Heart right ventricle (tissue), 16 donors: ENCODE data around the gene PLEKHG5. TPM values are rescaled to one million over a fixed set of nuclear protein-coding genes. Genes with fewer than 3 reads are reported as not detected.

ENCODE experiments used
- ATAC-seq, 8 donors: fragments of 200-7000 bp; cut with Tn5 transposase; one replicate each; pipeline ENCODE4 v1.9.1; 2020; ENCODE audit warnings: mild to moderate bottlenecking in 8 of 8, moderate library complexity in 8 of 8, moderate number of reproducible peaks in 1 of 8
- DNase-seq, 2 donors: peaks; one replicate each; pipeline ENCODE4 v3.0.0-alpha.2; 2020
- H3K27ac ChIP-seq, 10 donors: fragments of 200-600 bp; sonication (generic) in 2 of 10; one replicate each; pipeline versions ENCODE4 v1.5.0 to v1.8.0; 2020 to 2022; ENCODE audit warnings: mild to moderate bottlenecking in 3 of 10
- H3K27me3 ChIP-seq, 7 donors: fragments of 200-600 bp; one replicate each; pipeline ENCODE4 v1.8.0; 2021 to 2022; ENCODE audit warnings: mild to moderate bottlenecking in 2 of 7
- H3K36me3 ChIP-seq, 9 donors: fragments of 200-600 bp; sonication (generic) in 1 of 9; one replicate each; pipeline versions ENCODE4 v1.5.0 to v1.8.0; 2020 to 2022; ENCODE audit warnings: mild to moderate bottlenecking in 2 of 9
- H3K4me1 ChIP-seq, 9 donors: fragments of 200-600 bp; sonication (generic) in 1 of 9; one replicate each; pipeline versions ENCODE4 v1.5.0 to v1.8.0; 2020 to 2022; ENCODE audit warnings: mild to moderate bottlenecking in 4 of 9
- H3K4me3 ChIP-seq, 10 donors: fragments of 200-600 bp; sonication (generic) in 2 of 10; one replicate each; pipeline versions ENCODE4 v1.5.0 to v1.8.0; 2020 to 2022; ENCODE audit warnings: mild to moderate bottlenecking in 7 of 10, moderate library complexity in 2 of 10
- H3K9me3 ChIP-seq, 11 donors: fragments of 200-600 bp in 10 of 11; sonication (generic) in 2 of 11; one replicate each; pipeline versions ENCODE4 v1.5.0 to v1.8.0; 2013 to 2022; ENCODE audit warnings: mild to moderate bottlenecking in 2 of 11, control low read depth in 1 of 11, moderate library complexity in 1 of 11
- WGBS, 2 donors: extraction: QIAGEN DNeasy Blood & Tissue Kit; methylation state at CpG; one replicate each; pipeline ENCODE4 v1.1.7; 2013; ENCODE audit warnings: inconsistent platforms in 1 of 2; 5-methylcytosine and 5-hydroxymethylcytosine counted together
- intact Hi-C, 10 donors: fragments of 100-400 bp; cut with DNase I; formaldehyde crosslinking; loops; one replicate each; pipeline versions ENCODE4 v1.11.1 to v1.14.2; 2022
- polyA plus RNA-seq, 2 donors: library from polyadenylated mRNA; stranded (reverse); fragments of 200-250 nt; gene quantifications; one replicate each; pipeline ENCODE4 v1.2.3, GENCODE V29; 2013
- total RNA-seq, 10 donors: library from RNA; stranded (reverse); fragmentation: NEBNext Ultra II Directional in 3 of 10; extraction: Animal tissue kit (Norgen Biotek cat#: 25700) in 3 of 10; gene quantifications; one replicate each; pipeline versions ENCODE4 v1.2.1 to v1.2.4, GENCODE V29; 2021 to 2023
- TF ChIP-seq, protein P1 (sequence below), 9 donors: fragments of 200-600 bp; sonication (generic) in 2 of 9; IDR thresholded peaks; one replicate each; pipeline versions ENCODE4 v1.5.0 to v1.8.0; 2021 to 2022; ENCODE audit warnings: antibody characterized with exemption in 9 of 9, mild to moderate bottlenecking in 5 of 9, moderate library complexity in 1 of 9
- donor health status: Arrhythmogenic right ventricular cardiomyopathy.
- donor health status: ischemic (EF 13 %, LVEDD 7.1; RV severe dilation, severe dysfunction).
- donor health status: healthy with polysubstance abuse.
- donor health status: DM: no; HTN: yes; CAD: no.
- donor health status: DM: no; HTN: no; CAD: no.
- donor health status: ischemic (EF 25% LVEDD 6.9; RV normal size, moderate dysfunction).
- donor health status: ischemic (EF 25% LVEDD 5.7; RV mildly dilated, moderate dysfunction).
- donor health status: healthy.
- donor health status: DM: yes; HTN: yes; CAD: no.
- donor health status: Ischemic cardiomyopathy.
- donor health status: ischemic (EF 35%, LVEDD 5.7; RV mildly dilated, moderate dysfunction).
- donor health status: nonischemic (EF 11% LVEDD 7.7; RV severe dilation, severe dysfunction).
- donor health status: DM: yes; HTN: yes; CAD: no.
- donor health status: PGD.
- donor health status: ischemic (EF 29% LVEDD 5.4; RV normal size, mild dysfunction).
- donor health status: nonischemic (EF 23%, LVEDD 6.1; RV moderate dilation, normal function).

PLEKHG5 gene
- total and polyA plus RNA-seq, 12 donors = 6.6 to 28.7 (median 15.3) TPM

GRCh38 chr1:6468729-6469461 lies 22.6 kb downstream of the PLEKHG5 start:
- Histone ChIP-seq H3K9me3 (no peaks in the 10 kb centered on the region), H3K27me3 (peaks cover 0 to 26% (median 0%) of the 10 kb centered on the region in 7 donors), H3K4me3 (no peak overlapping the region), H3K4me1 (peaks cover 0 to 10% (median 0%) of the 10 kb centered on the region in 9 donors), H3K27ac (no peak overlapping the region), H3K36me3 (peaks cover 0 to 91% (median 30%) of the 10 kb centered on the region in 9 donors)
- ATAC-seq = no peak
- intact Hi-C loops = loop anchor here in 1 of 10 donors (5.0 kb wide), 1 partner anchor 488 kb away; no protein-coding TSS in a partner anchor
- 95 to 96% methylated on average over 13 of the region's 13 CpGs for WGBS, 2 donors
- no peak for DNase-seq
- TF ChIP-seq, protein P1, sequence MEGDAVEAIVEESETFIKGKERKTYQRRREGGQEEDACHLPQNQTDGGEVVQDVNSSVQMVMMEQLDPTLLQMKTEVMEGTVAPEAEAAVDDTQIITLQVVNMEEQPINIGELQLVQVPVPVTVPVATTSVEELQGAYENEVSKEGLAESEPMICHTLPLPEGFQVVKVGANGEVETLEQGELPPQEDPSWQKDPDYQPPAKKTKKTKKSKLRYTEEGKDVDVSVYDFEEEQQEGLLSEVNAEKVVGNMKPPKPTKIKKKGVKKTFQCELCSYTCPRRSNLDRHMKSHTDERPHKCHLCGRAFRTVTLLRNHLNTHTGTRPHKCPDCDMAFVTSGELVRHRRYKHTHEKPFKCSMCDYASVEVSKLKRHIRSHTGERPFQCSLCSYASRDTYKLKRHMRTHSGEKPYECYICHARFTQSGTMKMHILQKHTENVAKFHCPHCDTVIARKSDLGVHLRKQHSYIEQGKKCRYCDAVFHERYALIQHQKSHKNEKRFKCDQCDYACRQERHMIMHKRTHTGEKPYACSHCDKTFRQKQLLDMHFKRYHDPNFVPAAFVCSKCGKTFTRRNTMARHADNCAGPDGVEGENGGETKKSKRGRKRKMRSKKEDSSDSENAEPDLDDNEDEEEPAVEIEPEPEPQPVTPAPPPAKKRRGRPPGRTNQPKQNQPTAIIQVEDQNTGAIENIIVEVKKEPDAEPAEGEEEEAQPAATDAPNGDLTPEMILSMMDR (IDR thresholded peaks at IDR 0.05) = no peak

DNA sequence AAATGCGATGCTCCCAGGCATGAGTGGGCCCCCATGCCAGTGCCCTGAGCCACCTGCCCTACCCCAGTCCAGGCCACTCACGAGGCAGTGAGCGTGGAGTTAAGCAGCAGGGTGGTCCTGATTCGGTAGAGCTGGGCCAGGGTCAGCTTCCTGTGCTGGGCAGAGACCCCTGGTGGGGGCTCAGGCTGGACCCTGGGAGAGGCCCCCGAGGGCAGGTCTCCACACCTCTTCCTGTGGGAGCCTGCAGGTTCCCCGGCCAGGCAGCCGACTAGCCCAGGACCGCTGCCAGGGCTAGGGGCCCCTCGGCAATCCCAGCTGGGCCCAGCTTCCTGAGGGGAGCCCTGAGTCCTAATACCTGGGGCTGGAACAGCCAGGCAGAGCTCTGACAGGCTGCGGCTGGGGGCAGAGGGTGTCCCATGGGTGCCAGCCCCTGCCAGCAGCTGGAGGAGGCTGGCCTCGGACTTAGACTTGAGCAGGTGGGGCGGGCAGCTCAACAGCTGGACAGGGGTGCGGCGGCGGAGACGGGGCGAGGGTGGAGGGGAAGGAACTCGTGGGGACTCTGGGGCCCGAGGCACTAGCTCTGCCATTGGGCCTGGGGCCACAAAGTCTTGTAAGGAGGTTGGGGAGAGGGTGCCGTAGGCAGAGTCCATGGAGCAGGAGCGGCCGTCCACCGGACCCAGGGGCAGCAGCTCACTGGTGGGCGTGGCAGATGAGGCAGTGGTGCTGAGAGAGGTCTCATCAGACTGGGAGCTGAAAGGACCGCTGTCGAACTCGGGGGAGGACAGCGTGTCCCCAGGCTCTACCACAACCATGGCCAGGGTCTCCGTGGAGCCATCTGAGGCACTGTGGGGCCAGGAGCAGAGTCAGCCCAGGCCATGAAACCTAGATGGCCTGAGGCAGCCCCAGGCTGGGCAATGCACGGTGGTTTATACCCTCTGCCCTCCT lies 23.5 kb downstream of the PLEKHG5 start:
- peaks cover 0 to 91% (median 26%) of the 10 kb centered on the region in 9 donors for H3K36me3 ChIP-seq
- H3K27me3 ChIP-seq = peaks cover 0 to 26% (median 0%) of the 10 kb centered on the region in 7 donors
- DNase-seq (no peak), ATAC-seq (no peak)
- intact Hi-C loops = loop anchor here in 1 of 10 donors (5.0 kb wide), 1 partner anchor 489 kb away; no protein-coding TSS in a partner anchor
- H3K27ac ChIP-seq = no peak overlapping the region
- TF ChIP-seq, protein P1 (IDR thresholded peaks at IDR 0.05) = no peak
- H3K4me1 ChIP-seq = peaks cover 0 to 11% (median 0%) of the 10 kb centered on the region in 9 donors
- WGBS, 2 donors = 87 to 92% methylated on average over 30 of the region's 30 CpGs
- no peak overlapping the region for H3K4me3 ChIP-seq
- H3K9me3 ChIP-seq = no peaks in the 10 kb centered on the region

DNA sequence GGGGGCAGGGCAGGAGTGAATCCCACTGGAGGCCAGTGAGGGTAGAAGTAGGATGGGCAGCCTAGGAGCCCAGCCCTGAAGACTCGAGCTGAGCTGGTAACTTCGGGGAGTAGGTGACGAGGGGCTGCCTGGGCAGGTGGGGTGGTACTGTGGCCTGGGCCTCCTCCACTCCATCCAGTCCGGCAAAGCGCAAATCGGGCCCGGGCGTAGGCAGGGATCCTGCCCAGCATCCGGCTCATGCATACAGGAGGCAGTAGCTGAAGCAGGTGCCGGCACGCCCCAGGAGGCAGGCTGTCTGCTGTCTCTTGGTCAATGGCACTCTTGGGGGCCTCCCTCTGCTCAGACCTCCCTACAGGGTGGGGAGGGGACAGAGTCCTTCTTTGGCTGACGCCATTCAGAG lies 24.2 kb downstream of the PLEKHG5 start:
- Histone ChIP-seq H3K9me3 (no peaks in the 10 kb centered on the region), H3K36me3 (peaks cover 0 to 91% (median 20%) of the 10 kb centered on the region in 9 donors), H3K27me3 (peaks cover 0 to 26% (median 0%) of the 10 kb centered on the region in 7 donors), H3K4me3 (no peak overlapping the region), H3K27ac (no peak overlapping the region), H3K4me1 (peaks cover 0 to 11% (median 0%) of the 10 kb centered on the region in 9 donors)
- ATAC-seq (no peak), DNase-seq (no peak)
- 96 to 97% methylated on average over 12 of the region's 12 CpGs for WGBS, 2 donors
- TF ChIP-seq, protein P1 (IDR thresholded peaks at IDR 0.05) = no peak
- intact Hi-C loops = loop anchor here in 1 of 10 donors (5.0 kb wide), 1 partner anchor 490 kb away; no protein-coding TSS in a partner anchor

DNA sequence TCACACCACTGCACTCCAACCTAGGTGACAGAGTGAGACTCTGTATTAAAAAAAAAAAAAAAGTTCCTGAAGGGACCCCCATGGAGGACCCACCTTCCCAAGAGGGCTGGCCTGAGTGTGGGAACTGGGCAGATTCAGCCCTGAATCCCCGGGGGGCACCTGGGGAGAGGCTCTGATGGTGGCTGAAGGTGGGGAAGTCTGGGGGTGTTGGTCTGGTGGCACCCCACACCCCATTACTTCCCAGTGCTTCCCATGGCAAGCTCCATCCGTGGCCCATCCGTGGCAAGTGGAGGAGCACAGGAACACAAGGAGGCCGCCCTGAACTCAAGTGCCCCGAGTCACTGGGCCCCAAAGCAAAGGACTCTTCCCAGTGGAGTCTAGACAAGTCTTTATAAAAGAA lies 24.7 kb downstream of the PLEKHG5 start:
- peaks cover 0 to 28% (median 5%) of the 10 kb centered on the region in 7 donors for H3K27me3 ChIP-seq
- WGBS, 2 donors = 89 to 93% methylated on average over 5 of the region's 5 CpGs

More for the DNA sequence above, 24.7 kb downstream of the PLEKHG5 start:
- intact Hi-C loops = loop anchor here in 1 of 10 donors (5.0 kb wide), 1 partner anchor 491 kb away; no protein-coding TSS in a partner anchor
- Histone ChIP-seq H3K27ac (no peak overlapping the region), H3K9me3 (no peaks in the 10 kb centered on the region), H3K4me3 (no peak overlapping the region), H3K4me1 (peaks cover 0 to 11% (median 0%) of the 10 kb centered on the region in 9 donors), H3K36me3 (peaks cover 0 to 91% (median 20%) of the 10 kb centered on the region in 9 donors)
- TF ChIP-seq, protein P1 (IDR thresholded peaks at IDR 0.05) = no peak
- ATAC-seq (no peak), DNase-seq (no peak)
